H7 (cell line): ENCODE measurements around the gene STEAP1. TPM values are rescaled to one million over a fixed set of nuclear protein-coding genes. Genes with fewer than 3 reads are reported as not detected.
A peak's percentile ranks its signal among the peaks of the same experiment; 100 is the strongest.
"Not testable (repeated sequence)": the region's sequence is repeated elsewhere in the genome, so short reads cannot be mapped to it uniquely, and the experiment has no call there.

Source experiments
- DNase-seq: peaks from one replicate; pipeline ENCODE4 v3.0.0; 2012
- H3K27me3 ChIP-seq: 2 replicates; pipeline ENCODE4 v1.6.0; 2011; ENCODE audit warnings: mild to moderate bottlenecking, low read length; ENCODE audit not compliant: control insufficient read depth, insufficient read depth
- H3K36me3 ChIP-seq: replicated peaks from 2 replicates; pipeline ENCODE4 v1.5.1; 2011; ENCODE audit warnings: low read length; ENCODE audit not compliant: control insufficient read depth, insufficient read depth
- H3K4me3 ChIP-seq: 2 replicates; pipeline ENCODE4 v1.5.1; 2011; ENCODE audit warnings: low read depth, mild to moderate bottlenecking, control low read depth, low read length, moderate library complexity; ENCODE audit not compliant: insufficient read depth
- total RNA-seq: library from RNA; depleted of rRNA; stranded (reverse); fragments of >200 nt; shearing (Covaris generic); gene quantifications from 2 replicates; pipeline ENCODE4 v1.2.3, GENCODE V29; 2014

Gene STEAP1
- total RNA-seq, 1 experiment from 2014 or later, result 3.3 TPM

DNA sequence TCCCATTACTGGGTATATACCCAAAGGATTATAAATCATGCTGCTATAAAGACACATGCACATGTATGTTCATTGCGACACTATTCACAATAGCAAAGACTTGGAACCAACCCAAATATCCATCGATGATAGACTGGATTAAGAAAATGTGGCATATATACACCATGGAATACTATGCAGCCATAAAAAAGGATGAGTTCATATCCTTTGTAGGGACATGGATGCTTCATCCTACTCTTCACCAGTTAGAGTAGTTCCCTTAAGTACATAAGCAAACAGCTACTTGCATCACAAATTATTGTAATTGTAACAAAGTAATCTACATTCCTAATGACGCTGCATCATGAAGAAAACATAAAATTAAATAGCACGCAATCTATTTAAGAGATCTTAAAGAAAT is 32.0 kb downstream of the STEAP1 start:
- DNase-seq, H3K27me3 ChIP-seq, H3K36me3 ChIP-seq, H3K4me3 ChIP-seq: not testable (repeated sequence)

DNA sequence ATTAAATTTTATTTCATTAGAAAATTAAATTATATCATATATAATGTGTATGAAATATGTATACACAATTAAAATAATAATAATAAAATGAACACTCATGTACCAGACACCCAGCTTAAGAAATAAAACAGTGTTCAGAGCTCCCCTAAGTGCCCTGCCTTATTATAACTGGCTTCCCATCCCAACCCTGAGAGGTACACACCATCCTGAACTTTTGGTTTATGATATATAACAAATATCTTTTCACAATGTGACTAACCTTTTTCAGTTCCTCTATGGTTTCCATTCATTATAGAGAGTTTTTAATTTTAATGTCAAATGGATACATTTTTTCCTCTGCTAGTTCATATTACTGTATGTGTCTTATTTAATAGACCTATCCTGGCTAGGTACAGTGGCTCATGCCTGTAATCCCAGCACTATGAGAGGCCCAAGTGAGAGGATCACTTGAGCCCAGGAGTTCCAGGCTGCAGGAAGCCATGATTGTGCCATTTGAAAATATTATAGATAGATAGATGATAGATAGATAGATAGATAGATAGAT is 33.3 kb downstream of the STEAP1 start:
- Histone ChIP-seq H3K27me3 (no peaks in the 10 kb centered on the region), H3K36me3 (no peaks in the 10 kb centered on the region), H3K4me3 (no peak overlapping the region)
- DNase-seq, result no peak

DNA sequence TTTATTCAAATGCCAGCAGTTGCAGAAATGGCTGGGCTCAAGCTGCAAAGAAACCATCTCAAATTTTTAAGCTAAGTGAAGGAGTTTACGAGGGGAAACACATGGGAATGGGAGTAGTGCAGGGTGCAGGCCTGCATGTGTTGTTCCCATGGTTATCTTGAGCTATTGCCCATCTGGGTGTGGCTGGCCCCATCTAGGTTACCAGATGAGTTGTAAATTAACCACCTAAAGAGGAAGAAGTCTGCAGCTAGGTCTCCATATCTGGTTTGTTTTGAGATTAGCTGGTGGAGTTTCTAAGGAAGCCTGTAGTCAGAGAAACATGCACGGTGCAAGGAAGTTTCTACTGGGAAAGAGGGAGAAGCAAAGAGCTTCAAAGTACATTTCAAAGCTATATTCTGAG is 34.0 kb downstream of the STEAP1 start:
- DNase-seq, result no peak
- Histone ChIP-seq H3K36me3 (no peaks in the 10 kb centered on the region), H3K4me3 (no peak overlapping the region), H3K27me3 (no peaks in the 10 kb centered on the region)

DNA sequence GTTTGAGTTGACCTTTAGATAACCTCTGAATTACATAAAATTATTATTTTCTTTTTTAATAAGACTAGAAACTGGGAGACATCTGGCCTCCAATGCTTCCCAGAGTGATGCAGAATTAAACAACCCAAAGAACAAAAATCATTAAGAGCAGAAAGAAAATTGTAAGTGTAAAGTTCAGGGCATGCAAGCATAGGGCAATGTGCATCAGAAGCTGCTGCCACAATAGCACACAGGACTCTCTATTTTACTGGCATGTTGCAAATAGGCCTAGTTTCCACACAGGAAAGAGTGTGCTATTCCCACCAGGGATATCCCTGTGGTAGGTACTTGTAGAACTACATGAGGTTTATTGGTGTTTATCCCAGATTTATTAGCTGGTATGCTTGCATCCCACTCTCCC is 36.7 kb downstream of the STEAP1 start:
- no peaks in the 10 kb centered on the region for H3K36me3 ChIP-seq
- no peak for DNase-seq

DNA sequence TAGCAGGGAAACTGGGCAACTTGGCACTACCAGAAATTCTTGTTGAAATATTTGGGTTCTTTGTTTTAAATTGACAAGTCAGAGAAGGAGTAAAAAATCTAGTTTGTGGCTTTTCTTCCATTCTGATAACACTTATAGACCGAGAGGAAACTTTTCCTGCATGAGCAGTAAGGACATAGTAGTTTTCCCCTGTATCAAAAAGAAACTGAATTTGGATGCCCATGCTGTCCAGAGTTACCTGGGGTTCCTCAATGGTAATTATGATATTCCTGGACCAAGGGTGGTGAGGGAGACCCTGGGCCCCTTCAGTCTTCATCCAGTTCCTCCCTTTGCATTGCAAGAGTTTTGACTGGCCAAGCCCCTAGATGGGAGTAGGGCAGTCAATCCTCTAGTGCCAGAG is 37.4 kb downstream of the STEAP1 start:
- DNase-seq, result no peak
- Histone ChIP-seq H3K4me3 (no peak overlapping the region), H3K27me3 (no peaks in the 10 kb centered on the region), H3K36me3 (no peaks in the 10 kb centered on the region)

More for the DNA sequence above, 36.7 kb downstream of the STEAP1 start:
- no peak overlapping the region for H3K4me3 ChIP-seq
- no peaks in the 10 kb centered on the region for H3K27me3 ChIP-seq

DNA sequence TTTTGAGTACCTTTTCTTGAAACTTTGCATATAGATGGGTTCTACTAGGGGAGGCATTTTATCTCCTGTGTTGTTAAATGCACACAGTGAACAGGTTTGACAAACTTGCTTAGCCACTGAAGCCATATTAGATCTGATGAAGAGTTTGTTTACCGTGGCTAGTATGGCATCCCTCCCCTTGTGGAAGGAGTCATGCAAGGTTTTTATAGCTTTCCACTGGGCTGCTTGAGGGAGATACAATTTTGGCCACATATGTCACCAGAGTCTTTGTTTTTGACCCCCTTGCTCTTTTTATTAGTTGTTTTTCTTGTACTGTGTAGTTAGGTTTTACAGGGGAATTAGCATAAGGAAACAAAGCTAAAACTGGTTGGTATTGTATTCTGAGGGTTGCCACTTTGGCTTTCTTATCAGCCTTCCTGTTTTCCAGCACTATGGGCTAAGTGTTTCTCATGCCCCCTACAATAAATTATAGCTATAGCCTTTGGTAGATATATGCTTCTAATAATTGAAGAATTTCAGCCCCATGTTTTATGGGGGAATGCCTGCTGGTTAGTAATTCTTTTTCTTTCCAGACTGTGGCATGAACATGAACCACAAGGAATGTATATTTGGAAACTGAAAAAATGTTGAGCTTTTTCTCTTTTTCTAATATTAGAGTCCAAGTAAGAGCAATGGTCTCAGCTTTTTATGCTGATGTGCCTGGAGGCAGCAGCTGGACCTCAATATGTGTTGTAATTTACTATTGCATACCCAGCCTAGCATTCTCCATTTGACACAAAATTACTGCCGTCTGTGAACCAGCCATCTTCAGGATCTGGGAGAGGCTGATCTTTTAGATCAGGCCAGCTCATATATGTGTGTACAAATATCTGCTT is 38.8 kb downstream of the STEAP1 start:
- Histone ChIP-seq H3K27me3 (no peaks in the 10 kb centered on the region), H3K4me3 (no peak overlapping the region), H3K36me3 (no peaks in the 10 kb centered on the region)
- no peak for DNase-seq

DNA sequence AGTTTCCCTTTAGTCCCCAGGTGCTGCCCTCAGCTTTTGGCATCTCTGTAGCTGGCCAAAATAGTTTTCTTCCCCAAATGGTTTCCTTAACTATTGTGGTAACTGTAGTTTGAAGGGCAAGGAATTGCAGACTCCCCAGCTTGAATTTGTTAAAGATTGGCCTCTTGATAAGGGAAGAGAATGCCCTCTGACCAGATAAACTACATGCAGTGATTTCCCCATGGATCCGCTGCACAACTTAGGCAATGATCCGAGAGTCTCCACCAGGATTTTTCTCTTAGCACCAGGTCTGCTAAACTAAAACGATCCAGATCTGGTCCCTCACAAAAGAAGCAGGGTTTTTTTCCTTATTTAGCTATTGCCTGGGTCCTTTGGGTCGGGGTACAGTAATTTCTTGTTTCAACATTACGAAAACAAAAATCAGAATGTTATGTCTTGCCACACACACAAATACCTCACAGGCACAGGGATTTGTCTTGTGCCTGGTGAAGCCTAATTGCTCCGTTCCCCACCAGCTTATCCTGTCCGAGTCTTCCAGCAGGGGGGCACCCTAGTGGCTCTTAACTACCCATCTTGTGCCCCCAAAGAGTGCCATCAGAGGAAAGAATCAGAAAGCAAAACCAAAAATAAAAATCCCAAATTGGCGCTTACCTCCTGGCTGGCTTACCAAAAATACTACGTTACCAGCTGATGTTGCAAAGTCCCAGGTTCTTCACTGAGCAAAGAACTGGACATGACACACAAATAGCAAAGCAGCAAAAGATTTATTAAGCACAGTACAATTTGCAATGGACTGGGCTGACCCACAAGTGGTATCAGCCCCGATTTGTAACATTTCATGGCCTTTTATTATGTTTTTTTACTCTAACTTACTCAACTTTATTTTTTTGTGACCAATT is 40.9 kb downstream of the STEAP1 start:
- no peaks in the 10 kb centered on the region for H3K36me3 ChIP-seq

DNA sequence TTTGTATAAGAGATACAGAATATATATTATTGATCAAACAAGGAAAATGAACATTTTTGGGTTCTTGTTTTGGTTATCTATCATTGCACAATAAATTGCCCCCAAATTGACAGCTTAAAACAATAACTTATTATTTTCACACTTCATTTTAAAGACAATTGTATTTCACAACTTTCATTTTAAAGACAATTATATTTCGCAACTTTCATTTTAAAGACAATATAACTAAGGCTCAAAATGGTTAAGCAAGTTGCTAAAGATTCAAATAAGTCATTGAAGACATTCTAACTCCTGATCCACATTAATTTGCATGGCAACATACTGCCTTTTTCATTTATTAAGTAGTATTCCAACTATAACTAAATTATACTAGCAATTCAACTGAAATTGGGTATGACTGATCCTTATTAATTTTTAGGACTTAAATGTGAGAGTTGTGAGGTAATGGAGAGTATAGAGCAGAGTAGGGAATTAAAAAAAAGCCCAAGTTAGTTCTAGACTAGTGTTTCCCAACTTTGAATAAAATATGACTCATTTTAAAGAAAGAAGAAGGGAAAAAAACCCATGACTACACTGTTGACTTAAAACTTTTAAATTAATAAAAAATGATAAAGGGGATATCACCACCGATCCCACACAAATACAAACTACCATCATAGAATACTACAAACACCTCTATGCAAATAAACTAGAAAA is 47.4 kb downstream of the STEAP1 start:
- H3K4me3 ChIP-seq, result no peak overlapping the region
- H3K36me3 ChIP-seq, result no peaks in the 10 kb centered on the region
- no peaks in the 10 kb centered on the region for H3K27me3 ChIP-seq
- no peak for DNase-seq

More for the DNA sequence above, 40.9 kb downstream of the STEAP1 start:
- H3K4me3 ChIP-seq, result no peak overlapping the region
- H3K27me3 ChIP-seq, result no peaks in the 10 kb centered on the region
- no peak for DNase-seq

DNA sequence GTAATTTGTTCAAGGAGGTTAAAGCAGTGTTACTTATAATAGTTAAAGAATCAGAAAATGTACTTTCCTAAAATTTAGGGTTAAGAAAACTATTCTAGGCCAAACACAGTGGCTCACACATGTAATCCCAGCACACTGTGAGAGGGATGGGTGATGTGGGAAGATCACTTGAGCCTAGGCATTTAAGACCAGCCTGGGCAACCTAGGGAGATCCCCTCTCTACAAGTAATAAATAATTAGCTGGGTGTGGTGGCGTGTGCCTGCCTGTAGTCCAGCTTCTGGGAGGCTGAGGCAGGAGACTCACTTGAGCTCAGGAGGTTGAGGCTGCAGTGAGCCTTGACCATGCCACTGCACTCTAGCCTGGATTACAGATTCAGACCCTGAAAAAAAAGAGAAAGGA is 53.7 kb downstream of the STEAP1 start:
- DNase-seq, result no peak
- Histone ChIP-seq H3K36me3 (no peaks in the 10 kb centered on the region), H3K27me3 (no peaks in the 10 kb centered on the region), H3K4me3 (no peak overlapping the region)

DNA sequence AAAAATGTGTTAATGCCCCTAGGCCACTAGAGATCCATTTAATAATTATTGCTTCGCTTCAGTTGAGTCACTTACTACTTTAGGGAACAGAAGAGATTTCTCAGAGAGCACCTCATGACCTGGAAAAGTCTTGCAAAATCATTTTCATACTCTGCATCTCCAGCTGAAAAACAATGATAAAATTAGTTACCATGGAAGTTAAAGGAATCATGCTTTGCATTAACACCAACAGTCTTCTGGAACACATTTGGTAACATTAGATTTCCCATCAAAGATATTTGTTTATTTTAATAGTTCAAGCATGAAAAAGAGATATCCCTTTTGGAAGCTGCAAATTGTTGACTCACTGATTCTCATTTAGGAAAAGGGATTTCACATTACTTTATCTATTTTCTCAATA is 55.5 kb downstream of the STEAP1 start:
- no peak for DNase-seq
- no peak overlapping the region for H3K4me3 ChIP-seq

DNA sequence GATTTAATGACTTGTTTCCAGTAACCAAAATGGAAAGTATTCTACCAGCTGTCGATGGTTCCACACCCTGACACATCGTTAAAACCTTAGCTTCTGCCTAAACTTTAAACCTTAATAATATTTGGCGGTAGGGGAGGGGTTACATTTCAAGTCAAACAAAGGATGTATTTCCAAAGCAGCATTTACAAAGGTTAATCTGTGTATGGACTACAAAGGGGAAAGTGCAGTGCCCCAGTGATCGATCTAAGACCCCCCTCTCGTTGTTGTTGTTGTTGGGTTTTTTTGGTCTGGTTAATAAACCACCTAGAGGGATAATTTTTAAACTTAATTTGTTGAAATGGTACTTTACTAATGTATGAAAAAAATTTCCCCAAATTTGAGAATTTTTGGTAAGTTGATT is 56.2 kb downstream of the STEAP1 start:
- Histone ChIP-seq H3K36me3 (no peaks in the 10 kb centered on the region), H3K27me3 (no peaks in the 10 kb centered on the region), H3K4me3 (peak overlapping the region; percentile 79; the same call in 1 of the 2 replicates)
- DNase-seq, result no peak

More for the DNA sequence above, 55.5 kb downstream of the STEAP1 start:
- no peaks in the 10 kb centered on the region for H3K36me3 ChIP-seq
- H3K27me3 ChIP-seq, result no peaks in the 10 kb centered on the region

DNA sequence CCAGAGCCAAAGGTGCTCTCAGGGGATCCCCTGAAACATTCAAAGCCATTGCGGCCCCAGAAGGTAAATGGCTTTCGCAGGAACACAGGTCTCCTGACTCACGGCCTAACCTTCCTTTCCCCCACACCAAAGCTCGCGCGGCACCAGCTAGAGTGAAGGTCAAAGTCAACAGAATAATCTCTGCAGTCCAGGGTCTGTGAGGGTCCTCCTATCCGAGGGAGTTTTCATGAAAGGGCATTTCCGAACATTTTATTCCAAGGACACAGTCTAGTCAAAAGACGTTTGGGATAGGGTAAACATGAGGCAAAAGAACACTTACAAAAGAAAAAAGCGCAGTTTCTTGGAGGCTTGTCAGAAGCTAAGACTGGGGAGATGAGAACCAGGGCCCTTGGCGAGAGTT is 56.7 kb downstream of the STEAP1 start:
- no peaks in the 10 kb centered on the region for H3K27me3 ChIP-seq
- peak overlapping the region; percentile 79 for H3K4me3 ChIP-seq
- no peaks in the 10 kb centered on the region for H3K36me3 ChIP-seq
- DNase-seq, result peak; percentile 15

DNA sequence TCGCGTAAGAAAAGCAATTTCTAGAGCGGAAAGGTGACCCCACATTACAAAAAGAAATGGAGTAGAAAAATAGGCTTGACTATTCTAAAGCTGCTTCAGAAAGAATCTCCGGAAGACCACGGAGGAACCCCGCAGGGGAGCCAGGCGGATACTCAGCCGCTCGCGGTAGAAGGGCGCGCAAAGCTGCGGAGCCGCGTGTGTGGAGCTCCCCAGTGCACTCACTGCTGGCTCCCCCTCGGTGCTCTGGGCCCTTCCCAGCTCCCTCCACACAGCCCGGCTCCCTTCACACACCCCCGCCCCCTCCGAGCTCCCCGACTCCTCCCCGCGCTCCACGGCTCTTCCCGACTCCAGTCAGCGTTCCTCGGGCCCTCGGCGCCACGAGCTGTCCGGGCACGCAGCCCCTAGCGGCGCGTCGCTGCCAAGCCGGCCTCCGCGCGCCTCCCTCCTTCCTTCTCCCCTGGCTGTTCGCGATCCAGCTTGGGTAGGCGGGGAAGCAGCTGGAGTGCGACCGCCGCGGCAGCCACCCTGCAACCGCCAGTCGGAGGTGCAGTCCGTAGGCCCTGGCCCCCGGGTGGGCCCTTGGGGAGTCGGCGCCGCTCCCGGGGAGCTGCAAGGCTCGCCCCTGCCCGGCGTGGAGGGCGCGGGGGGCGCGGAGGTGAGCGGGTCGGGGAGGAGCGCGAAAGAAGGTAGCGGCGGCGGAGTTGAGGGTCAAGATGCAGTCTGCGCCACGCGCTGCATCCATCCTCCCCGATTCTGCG is 57.3 kb downstream of the STEAP1 start, which contains the start of gene STEAP2:
STEAP2 (plus strand) TSS at position 350 of the 758 bp plus-strand sequence. CDS start 13,343 bp downstream, outside the sequence.
- Histone ChIP-seq H3K36me3 (no peaks in the 10 kb centered on the region), H3K4me3 (peak within 1 kb of the TSS; percentile 79), H3K27me3 (no peaks in the 10 kb centered on the region)
- DNase-seq, result peak; percentile 92
